A549 (cell line): ENCODE results near the gene AEBP2. TPM values are rescaled to one million over a fixed set of nuclear protein-coding genes. Genes with fewer than 3 reads are reported as not detected.
A peak's percentile ranks its signal among the peaks of the same experiment; 100 is the strongest.

Source experiments
- ATAC-seq, 2 experiments: fragments of 200-7000 bp in 1 of 2; fragments of >200 bp in 1 of 2; cut with Nextera tagmentation in 1 of 2; cut with Tn5 transposase in 1 of 2; 3 replicates each; pipeline versions ENCODE4 v1.8.0 to v1.9.1; 2018 to 2020; ENCODE audit warnings: mild to moderate bottlenecking in 1 of 2, moderate library complexity in 1 of 2
- CTCF ChIA-PET: fragments of 300-600 bp; sonication (Branson Sonifier 250); formaldehyde crosslinking; extraction: SDS; loops from one replicate; lab custom pipeline; 2021; ENCODE audit warnings: antibody characterized with exemption, inconsistent platforms; lab: Yijun Ruan, JAX
- POLR2A ChIA-PET: fragments of 350-600 bp; formaldehyde crosslinking; extraction: SDS; loops from one replicate; lab custom pipeline; 2021; ENCODE audit warnings: antibody characterized with exemption, inconsistent platforms; lab: Yijun Ruan, JAX
- DNase-seq, 2 experiments: peaks; one replicate each; pipeline versions ENCODE4 v3.0.0 to v3.0.0-alpha.2; 2011 to 2016; ENCODE audit warnings: low read depth in 1 of 2, low spot score in 1 of 2
- FAIRE-seq: peaks from 2 replicates; lab custom pipeline; 2011; peaks lifted over from hg19 to GRCh38; lab: Jason Lieb, UNC
- H3K27ac ChIP-seq, 2 experiments: fragments of >200 bp; sonication (Bioruptor Twin); formaldehyde crosslinking; 3 replicates each; pipeline ENCODE4 v1.5.1; 2016 to 2017
- H3K4me1 ChIP-seq: fragments of >200 bp; sonication (Bioruptor Twin); formaldehyde crosslinking; 3 replicates; pipeline ENCODE4 v1.6.1; 2016
- H3K4me2 ChIP-seq: fragments of >200 bp; sonication (Bioruptor Twin); formaldehyde crosslinking; 3 replicates; pipeline ENCODE4 v1.6.1; 2016
- H3K4me3 ChIP-seq: fragments of >200 bp; sonication (Bioruptor Twin); formaldehyde crosslinking; 3 replicates; pipeline ENCODE4 v1.5.1; 2016
- H3K9me3 ChIP-seq: fragments of >200 bp; sonication (Bioruptor Twin); formaldehyde crosslinking; 3 replicates; pipeline ENCODE4 v1.6.1; 2016
- CBX8 ChIP-seq: fragments of 200-600 bp; sonication (generic); IDR thresholded peaks from 2 replicates; pipeline ENCODE4 v1.6.1; 2016
- CEBPB ChIP-seq, 2 experiments: fragments of >200 bp in 1 of 2; sonication (Bioruptor Twin) in 1 of 2; formaldehyde crosslinking in 1 of 2; IDR thresholded peaks; 2 replicates each; pipeline ENCODE4 v1.6.1; 2012 to 2016
- EHF ChIP-seq: fragments of 250-450 bp; sonication (Bioruptor Pico); IDR thresholded peaks from 2 replicates; pipeline ENCODE4 v1.5.0; 2020; ENCODE audit warnings: mild to moderate bottlenecking
- EP300 ChIP-seq, 2 experiments: fragments of >200 bp; sonication (Bioruptor Twin); formaldehyde crosslinking; IDR thresholded peaks; 2 replicates in 1 of 2; 3 replicates in 1 of 2; pipeline ENCODE4 v1.6.1; 2016 to 2017
- FOSL2 ChIP-seq, 2 experiments: fragments of 450-650 bp in 1 of 2; fragments of >200 bp in 1 of 2; sonication (Bioruptor Twin) in 1 of 2; formaldehyde crosslinking; IDR thresholded peaks; 2 replicates each; pipeline versions ENCODE4 v1.5.0 to v1.6.1; 2016 to 2020; ENCODE audit warnings: mild to moderate bottlenecking in 1 of 2, moderate library complexity in 1 of 2
- GATA3 ChIP-seq: IDR thresholded peaks from 2 replicates; pipeline ENCODE4 v1.6.1; 2012; ENCODE audit warnings: borderline replicate concordance
- HDAC2 ChIP-seq: fragments of 200-600 bp; sonication (generic); IDR thresholded peaks from 2 replicates; pipeline ENCODE4 v1.6.1; 2016
- HEYL ChIP-seq: fragments of 250-450 bp; sonication (Bioruptor Pico); IDR thresholded peaks from 2 replicates; pipeline ENCODE4 v1.8.0; 2021; ENCODE audit warnings: mild to moderate bottlenecking, moderate library complexity
- JUN ChIP-seq, 2 experiments: fragments of >200 bp; sonication (Bioruptor Twin); formaldehyde crosslinking; IDR thresholded peaks; 2 replicates in 1 of 2; 3 replicates in 1 of 2; pipeline ENCODE4 v1.6.1; 2016 to 2017
- JUNB ChIP-seq: fragments of >200 bp; sonication (Bioruptor Twin); formaldehyde crosslinking; IDR thresholded peaks from 2 replicates; pipeline ENCODE4 v1.6.1; 2016
- MAZ ChIP-seq: fragments of 150-350 bp; IDR thresholded peaks from 2 replicates; pipeline ENCODE4 v1.6.1; 2014; ENCODE audit warnings: antibody characterized with exemption, low read depth, low read length, borderline replicate concordance
- MYC ChIP-seq: IDR thresholded peaks from 2 replicates; pipeline ENCODE4 v1.6.1; 2012; ENCODE audit warnings: mild to moderate bottlenecking, inconsistent platforms, low read length, improper control_type of control experiment, borderline replicate concordance
- NR3C1 ChIP-seq: fragments of >200 bp; sonication (Bioruptor Twin); formaldehyde crosslinking; IDR thresholded peaks from 3 replicates; pipeline ENCODE4 v1.6.1; 2017
- REST ChIP-seq: fragments of 200-600 bp; sonication (generic); IDR thresholded peaks from 2 replicates; pipeline ENCODE4 v1.6.1; 2016; ENCODE audit warnings: antibody characterized with exemption, mild to moderate bottlenecking, moderate library complexity
- RFX5 ChIP-seq: fragments of 450-650 bp; IDR thresholded peaks from 2 replicates; pipeline ENCODE4 v1.7.1; 2014; ENCODE audit warnings: antibody characterized with exemption, mild to moderate bottlenecking, moderate library complexity
- WGBS: methylation state at CpG from one replicate; pipeline ENCODE4 v1.1.6; 2017; ENCODE audit errors: missing lambda C conversion rate; 5-methylcytosine and 5-hydroxymethylcytosine counted together
- polyA plus RNA-seq, 4 experiments: library from polyadenylated mRNA; depleted of rRNA in 3 of 4; stranded (reverse); fragments of >200 nt; fragmentation: RNase III in 1 of 4; extraction: RNeasy Plus Mini Kit Qiagen cat#74134 plus additional on column Dnase treatment in 1 of 4; gene quantifications; 2 replicates in 3 of 4; 3 replicates in 1 of 4; pipeline ENCODE4 v1.2.3, GENCODE V29; 2011 to 2017
- TF ChIP-seq, protein P1 (sequence below): fragments of 250-450 bp; sonication (Bioruptor Pico); IDR thresholded peaks from 2 replicates; pipeline ENCODE4 v1.5.0; 2021; ENCODE audit warnings: mild to moderate bottlenecking, moderate library complexity, borderline replicate concordance
- TF ChIP-seq, protein P2 (sequence below): fragments of 250-450 bp; sonication (Bioruptor Pico); IDR thresholded peaks from 2 replicates; pipeline ENCODE4 v1.5.0; 2020; ENCODE audit warnings: low read depth, mild to moderate bottlenecking, moderate library complexity

AEBP2 gene
- polyA plus RNA-seq, 2 of the 4 experiments (the other 2 are of a cell fraction), result 23.5 to 27.3 TPM

GRCh38 chr12:19539836-19540235 lies 100.5 kb downstream of the AEBP2 start:
- H3K4me1 ChIP-seq, result no peaks in the 10 kb centered on the region
- H3K9me3 ChIP-seq, result peaks cover 14% of the 10 kb centered on the region
- ChIA-PET POLR2A (no interaction called here), CTCF (no interaction called here)
- 0 out of 6 replicates have a peak, but pooled peaks of 1 of the 2 experiments have one; percentile 30 for ATAC-seq
- no peak for DNase-seq
- H3K27ac ChIP-seq, result no peak overlapping the region
- no peak overlapping the region for H3K4me2 ChIP-seq
- no peak for TF ChIP-seq EP300 (IDR thresholded peaks at IDR 0.05)
- TF ChIP-seq RFX5, result no peak
- no peak for TF ChIP-seq EHF (CRISPR knock-in tag)
- TF ChIP-seq REST, result no peak
- no peak for TF ChIP-seq MYC
- TF ChIP-seq JUN (IDR thresholded peaks at IDR 0.05), result no peak
- no peak for TF ChIP-seq CBX8
- FAIRE-seq, result no peak
- H3K4me3 ChIP-seq, result no peak overlapping the region
- 97% methylated on average over 1 of the region's 1 CpG for WGBS

- no peak for DNase-seq
- ChIA-PET POLR2A (no interaction called here), CTCF (interaction anchor here (0.7 kb wide), 1 partner anchor 232 kb away, joined by 3 read pairs; no protein-coding TSS in a partner anchor)
- no peak overlapping the region for H3K27ac ChIP-seq
- WGBS, result 70% methylated on average over 4 of the region's 4 CpGs
- no peaks in the 10 kb centered on the region for H3K9me3 ChIP-seq
- no peak overlapping the region for H3K4me3 ChIP-seq
- no peak for ATAC-seq
- no peak overlapping the region for H3K4me2 ChIP-seq
- H3K4me1 ChIP-seq, result no peaks in the 10 kb centered on the region
- FAIRE-seq, result no peak
- TF ChIP-seq CEBPB (IDR thresholded peaks at IDR 0.05) (no peak), GATA3 (no peak), MYC (no peak), EP300 (IDR thresholded peaks at IDR 0.05) (no peak), MAZ (no peak), FOSL2 (IDR thresholded peaks at IDR 0.05) (no peak), FOSL2 (CRISPR knock-in tag; IDR thresholded peaks at IDR 0.05) (no peak), JUNB (no peak), HEYL (CRISPR knock-in tag) (no peak), HDAC2 (no peak)
- TF ChIP-seq, protein P1, sequence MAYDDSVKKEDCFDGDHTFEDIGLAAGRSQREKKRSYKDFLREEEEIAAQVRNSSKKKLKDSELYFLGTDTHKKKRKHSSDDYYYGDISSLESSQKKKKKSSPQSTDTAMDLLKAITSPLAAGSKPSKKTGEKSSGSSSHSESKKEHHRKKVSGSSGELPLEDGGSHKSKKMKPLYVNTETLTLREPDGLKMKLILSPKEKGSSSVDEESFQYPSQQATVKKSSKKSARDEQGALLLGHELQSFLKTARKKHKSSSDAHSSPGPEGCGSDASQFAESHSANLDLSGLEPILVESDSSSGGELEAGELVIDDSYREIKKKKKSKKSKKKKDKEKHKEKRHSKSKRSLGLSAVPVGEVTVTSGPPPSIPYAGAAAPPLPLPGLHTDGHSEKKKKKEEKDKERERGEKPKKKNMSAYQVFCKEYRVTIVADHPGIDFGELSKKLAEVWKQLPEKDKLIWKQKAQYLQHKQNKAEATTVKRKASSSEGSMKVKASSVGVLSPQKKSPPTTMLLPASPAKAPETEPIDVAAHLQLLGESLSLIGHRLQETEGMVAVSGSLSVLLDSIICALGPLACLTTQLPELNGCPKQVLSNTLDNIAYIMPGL, result no peak
- TF ChIP-seq, protein P2, sequence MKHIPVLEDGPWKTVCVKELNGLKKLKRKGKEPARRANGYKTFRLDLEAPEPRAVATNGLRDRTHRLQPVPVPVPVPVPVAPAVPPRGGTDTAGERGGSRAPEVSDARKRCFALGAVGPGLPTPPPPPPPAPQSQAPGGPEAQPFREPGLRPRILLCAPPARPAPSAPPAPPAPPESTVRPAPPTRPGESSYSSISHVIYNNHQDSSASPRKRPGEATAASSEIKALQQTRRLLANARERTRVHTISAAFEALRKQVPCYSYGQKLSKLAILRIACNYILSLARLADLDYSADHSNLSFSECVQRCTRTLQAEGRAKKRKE (CRISPR knock-in tag), result no peak
Measured at GRCh38 chr12:19542606-19543005, 103.3 kb downstream of the AEBP2 start.

DNA sequence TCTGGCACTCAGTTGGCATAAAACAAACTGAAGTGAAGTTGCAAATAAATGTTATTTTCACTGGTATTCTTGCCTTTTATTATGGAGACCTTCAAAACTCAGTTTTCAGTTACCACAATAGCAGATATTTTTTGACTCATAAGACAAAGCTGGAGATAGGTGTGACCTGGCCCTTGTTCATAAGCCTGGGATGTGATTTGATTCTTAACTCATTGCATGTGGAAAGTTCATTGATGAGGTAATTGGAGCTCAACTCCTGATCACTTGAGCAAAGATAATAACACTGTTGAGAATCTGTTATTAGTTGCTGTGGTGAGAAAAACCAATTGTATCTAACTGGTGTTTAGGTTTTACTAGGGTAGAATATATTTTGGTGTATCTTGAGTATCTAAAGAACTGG lies 105.1 kb downstream of the AEBP2 start:
- TF ChIP-seq NR3C1 (no peak), MAZ (no peak)
- TF ChIP-seq, all 56 proteins: peak for 0
- Histone ChIP-seq H3K4me1 (no peaks in the 10 kb centered on the region), H3K4me2 (no peak overlapping the region), H3K9me3 (no peaks in the 10 kb centered on the region), H3K4me3 (no peak overlapping the region), H3K27ac (no peak overlapping the region)
- ChIA-PET POLR2A (no interaction called here), CTCF (no interaction called here)
- FAIRE-seq, result no peak
- ATAC-seq, result no peak
- DNase-seq, result no peak
